HepG2 (cell line): ENCODE measurements around the gene MED12L. TPM values are rescaled to one million over a fixed set of nuclear protein-coding genes. Genes with fewer than 3 reads are reported as not detected.

Experiments used
- ATAC-seq: fragments of 200-7000 bp; cut with Tn5 transposase; 3 replicates; pipeline ENCODE4 v1.9.1; 2020; ENCODE audit warnings: mild to moderate bottlenecking, moderate library complexity
- BruUV-seq: library from RNA; stranded (reverse); fragments of 400-500 nt; replicated peaks from 2 replicates; lab custom pipeline; 2021; lab: Mats Ljungman, UMichigan
- CTCF ChIA-PET: fragments of 300-600 bp; formaldehyde crosslinking; extraction: SDS; loops from one replicate; lab custom pipeline; 2021; ENCODE audit warnings: low total read pairs, inconsistent platforms, low intra/inter-chr PET ratio; lab: Yijun Ruan, JAX
- POLR2A ChIA-PET: fragments of 350-600 bp; sonication (Branson Sonifier 250); formaldehyde crosslinking; loops from one replicate; lab custom pipeline; 2020; ENCODE audit warnings: antibody characterized with exemption, inconsistent platforms; lab: Yijun Ruan, JAX
- DNase-seq: peaks from one replicate; pipeline ENCODE4 v3.0.0-alpha.2; 2015; ENCODE audit warnings: low spot score
- FAIRE-seq: peaks from 3 replicates; lab custom pipeline; 2011; peaks lifted over from hg19 to GRCh38; lab: Jason Lieb, UNC
- H2AFZ ChIP-seq: one replicate; pipeline ENCODE4 v1.6.1; 2011; ENCODE audit warnings: low read length, inconsistent platforms
- H3K27ac ChIP-seq: fragments of 300-600 bp; 3 replicates; pipeline ENCODE4 v1.8.0; 2011; ENCODE audit warnings: mixed run types, mild to moderate bottlenecking, mixed read lengths, low read length, inconsistent platforms; ENCODE audit not compliant: insufficient read depth; ENCODE audit errors: extremely low read length
- H3K27me3 ChIP-seq, 2 experiments: fragments of 200-600 bp in 1 of 2; 2 replicates in 1 of 2; 3 replicates in 1 of 2; pipeline versions ENCODE4 v1.6.0 to v1.8.0; 2011; ENCODE audit warnings: low read length in 2 of 2, mild to moderate bottlenecking in 2 of 2, moderate library complexity in 2 of 2, inconsistent platforms in 1 of 2; ENCODE audit not compliant: insufficient read depth in 2 of 2, control insufficient read depth in 1 of 2
- H3K36me3 ChIP-seq, 2 experiments: fragments of 200-600 bp in 1 of 2; replicated peaks in 1 of 2; 2 replicates in 1 of 2; 3 replicates in 1 of 2; pipeline versions ENCODE4 v1.5.1 to v1.8.0; 2011; ENCODE audit warnings: low read length in 2 of 2, inconsistent platforms in 1 of 2; ENCODE audit not compliant: insufficient read depth in 2 of 2, control insufficient read depth in 1 of 2
- H3K4me1 ChIP-seq: 2 replicates; pipeline ENCODE4 v1.5.1; 2012; ENCODE audit warnings: low read length, inconsistent platforms; ENCODE audit not compliant: insufficient read depth
- H3K4me2 ChIP-seq: 2 replicates; pipeline ENCODE4 v1.6.0; 2011; ENCODE audit warnings: low read depth, low read length, inconsistent platforms
- H3K4me3 ChIP-seq, 3 experiments: fragments of 200-600 bp in 1 of 3; sonication (generic), shearing (Covaris generic) in 1 of 3; replicated peaks in 1 of 3; 2 replicates each; pipeline ENCODE4 v1.5.1; 2011 to 2016; ENCODE audit warnings: low read length in 3 of 3, inconsistent platforms in 2 of 3, low read depth in 2 of 3, mild to moderate bottlenecking in 2 of 3, control low read depth in 1 of 3, mixed read lengths in 1 of 3; ENCODE audit not compliant: insufficient read depth in 1 of 3
- H3K79me2 ChIP-seq: one replicate; pipeline ENCODE4 v1.6.1; 2011; ENCODE audit warnings: low read length, inconsistent platforms; ENCODE audit not compliant: insufficient read depth
- H3K9ac ChIP-seq: 2 replicates; pipeline ENCODE4 v1.6.0; 2011; ENCODE audit warnings: mild to moderate bottlenecking, low read depth, low read length, inconsistent platforms; ENCODE audit not compliant: insufficient read depth
- H3K9me3 ChIP-seq: 2 replicates; pipeline ENCODE4 v1.5.1; 2012; ENCODE audit warnings: mild to moderate bottlenecking, low read length
- H4K20me1 ChIP-seq: 2 replicates; pipeline ENCODE4 v1.6.0; 2011; ENCODE audit warnings: inconsistent platforms, mild to moderate bottlenecking, low read length, moderate library complexity; ENCODE audit not compliant: insufficient read depth
- ATF7 ChIP-seq, 2 experiments: fragments of 450-650 bp in 1 of 2; sonication (generic) in 1 of 2; formaldehyde crosslinking in 1 of 2; IDR thresholded peaks; 2 replicates each; pipeline versions ENCODE4 v1.4.0 to v1.6.1; 2016 to 2020; ENCODE audit warnings: antibody characterized with exemption in 1 of 2, mild to moderate bottlenecking in 1 of 2, missing genetic modification reagents in 1 of 2
- BCL6 ChIP-seq: IDR thresholded peaks from 2 replicates; pipeline ENCODE4 v1.6.1; 2016; ENCODE audit warnings: missing genetic modification reagents, missing compliant biosample characterization
- EED ChIP-seq: sonication (generic); formaldehyde crosslinking; IDR thresholded peaks from 2 replicates; pipeline ENCODE4 v1.5.0; 2020; ENCODE audit warnings: mild to moderate bottlenecking, missing genetic modification reagents
- FOXK2 ChIP-seq: fragments of 450-650 bp; IDR thresholded peaks from 2 replicates; pipeline ENCODE4 v1.6.1; 2016
- GATAD2A ChIP-seq: IDR thresholded peaks from 2 replicates; pipeline ENCODE4 v1.6.1; 2016
- PAF1 ChIP-seq: IDR thresholded peaks from 2 replicates; pipeline ENCODE4 v1.6.1; 2016; ENCODE audit warnings: missing genetic modification reagents, missing compliant biosample characterization
- PLRG1 ChIP-seq: fragments of 450-650 bp; conservative IDR thresholded peaks from 2 replicates; pipeline ENCODE4 v1.6.1; 2016
- RCOR2 ChIP-seq: IDR thresholded peaks from 2 replicates; pipeline ENCODE4 v1.6.1; 2016; ENCODE audit warnings: missing biosample characterization, missing genetic modification reagents
- XRCC5 ChIP-seq: fragments of 200-400 bp; formaldehyde crosslinking; optimal IDR thresholded peaks from 2 replicates; pipeline ENCODE3; 2017; ENCODE audit warnings: mild to moderate bottlenecking, low read length
- ZBTB7B ChIP-seq: sonication (generic); formaldehyde crosslinking; IDR thresholded peaks from 2 replicates; pipeline ENCODE4 v1.4.0; 2020; ENCODE audit warnings: missing genetic modification reagents
- ZNF180 ChIP-seq: sonication (generic); formaldehyde crosslinking; IDR thresholded peaks from 2 replicates; pipeline ENCODE4 v1.4.0; 2020; ENCODE audit warnings: low read depth, missing genetic modification reagents, borderline replicate concordance
- ZNF234 ChIP-seq: sonication (generic); formaldehyde crosslinking; conservative IDR thresholded peaks from 2 replicates; pipeline ENCODE4 v1.5.1; 2020; ENCODE audit warnings: mild to moderate bottlenecking, missing genetic modification reagents
- ZNF850 ChIP-seq: sonication (generic); formaldehyde crosslinking; conservative IDR thresholded peaks from 2 replicates; pipeline ENCODE4 v1.9.0; 2021; ENCODE audit warnings: mild to moderate bottlenecking, missing genetic modification reagents
- ZSCAN20 ChIP-seq: sonication (generic); formaldehyde crosslinking; IDR thresholded peaks from 2 replicates; pipeline ENCODE4 v1.4.0; 2020; ENCODE audit warnings: missing genetic modification reagents, mild to moderate bottlenecking, borderline replicate concordance
- WGBS: methylation state at CpG from one replicate; pipeline ENCODE4 v1.1.6; 2017; ENCODE audit warnings: low lambda C conversion rate; 5-methylcytosine and 5-hydroxymethylcytosine counted together
- in situ Hi-C: cut with HindIII; loops from 2 replicates; pipeline ENCODE4 v1.10.0; 2017; ENCODE audit warnings: low pct_unique_long_range_greater_than_20kb; ENCODE audit not compliant: extremely low pct_ligation_motif_present
- intact Hi-C: fragments of 100-400 bp; cut with micrococcal nuclease; formaldehyde crosslinking; loops from one replicate; pipeline ENCODE4 v1.10.0; 2022; ENCODE audit not compliant: unreplicated experiment
- polyA plus RNA-seq, 8 experiments: library from polyadenylated mRNA; depleted of rRNA in 3 of 8; stranded (reverse) in 7 of 8; unstranded in 1 of 8; fragments of >200 nt; fragmentation: Illumina TruSeq in 4 of 8; extraction: Trizol in 4 of 8; gene quantifications; 2 replicates each; pipeline versions ENCODE4 v1.2.1 to v1.2.3, GENCODE V29; 2011 to 2016; ENCODE audit warnings: low read depth in 4 of 8, missing spikeins in 1 of 8, mixed read lengths in 1 of 8; ENCODE audit not compliant: insufficient read depth in 1 of 8
- total RNA-seq, 5 experiments: library from RNA; depleted of rRNA; stranded (reverse); fragments of >200 nt; fragmentation: Illumina TruSeq; extraction: Trizol; gene quantifications; 2 replicates each; pipeline ENCODE4 v1.2.3, GENCODE V29; 2016; ENCODE audit warnings: low read depth in 1 of 5
- TF ChIP-seq, protein P1 (sequence below): sonication (generic); formaldehyde crosslinking; IDR thresholded peaks from 2 replicates; pipeline ENCODE4 v1.5.0; 2020; ENCODE audit warnings: missing genetic modification reagents
- TF ChIP-seq, protein P2 (sequence below): sonication (generic); formaldehyde crosslinking; IDR thresholded peaks from 2 replicates; pipeline ENCODE4 v1.4.0; 2020; ENCODE audit warnings: missing genetic modification reagents; ENCODE audit errors: not compliant biosample characterization
- TF ChIP-seq, protein P3 (sequence below): sonication (generic); formaldehyde crosslinking; IDR thresholded peaks from 2 replicates; pipeline ENCODE4 v1.5.0; 2020; ENCODE audit warnings: mild to moderate bottlenecking, missing genetic modification reagents
- TF ChIP-seq, protein P4 (sequence below): sonication (generic); formaldehyde crosslinking; IDR thresholded peaks from 2 replicates; pipeline ENCODE4 v1.4.0; 2020; ENCODE audit warnings: missing genetic modification reagents

The MED12L gene
- total and polyA plus RNA-seq, 2 of the 13 experiments (the other 11 are each of a cell fraction or from before 2014, with no cell fraction given), result 0.07 to 0.64 TPM

DNA sequence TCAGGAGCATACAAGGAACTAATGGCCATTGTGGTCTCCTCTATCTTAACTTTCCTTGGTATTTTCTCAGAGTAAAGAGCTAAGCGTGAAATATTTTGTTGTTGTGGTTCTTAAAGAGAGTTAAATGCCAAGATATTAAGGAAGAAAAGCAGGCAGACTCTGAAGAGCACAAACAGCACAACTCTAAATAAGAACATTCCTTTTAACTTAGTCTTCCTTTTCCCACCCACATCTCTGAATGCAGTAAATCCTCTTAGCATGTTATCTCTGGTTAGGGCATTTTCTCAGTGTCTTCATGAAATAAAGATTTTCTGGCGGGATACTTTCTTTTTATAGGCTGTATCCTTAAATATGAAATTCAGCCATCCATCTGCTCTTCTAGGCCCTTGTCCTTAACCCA lies 229.7 kb downstream of the MED12L start:
- Histone ChIP-seq H3K27ac (no peak overlapping the region), H2AFZ (no peak overlapping the region), H3K36me3 (no peaks in the 10 kb centered on the region), H3K27me3 (no peaks in the 10 kb centered on the region), H3K79me2 (no peaks in the 10 kb centered on the region), H4K20me1 (no peaks in the 10 kb centered on the region), H3K4me1 (no peaks in the 10 kb centered on the region), H3K9ac (no peak overlapping the region), H3K4me2 (no peak overlapping the region), H3K9me3 (no peaks in the 10 kb centered on the region), H3K4me3 (no peak overlapping the region)
- intact Hi-C loops, result no loop called here
- BruUV-seq, result no TSS peak
- TF ChIP-seq ATF7 (IDR thresholded peaks at IDR 0.05) (no peak), ATF7 (CRISPR knock-in tag; IDR thresholded peaks at IDR 0.05) (no peak), PAF1 (CRISPR knock-in tag) (no peak), ZNF234 (CRISPR knock-in tag) (no peak), FOXK2 (no peak), ZBTB7B (CRISPR knock-in tag) (no peak), EED (CRISPR knock-in tag) (no peak), GATAD2A (CRISPR knock-in tag) (no peak), RCOR2 (CRISPR knock-in tag) (no peak), BCL6 (CRISPR knock-in tag) (no peak), PLRG1 (no peak), XRCC5 (no peak), ZNF850 (CRISPR knock-in tag) (no peak), ZSCAN20 (CRISPR knock-in tag) (no peak), ZNF180 (no peak)
- TF ChIP-seq, protein P1, sequence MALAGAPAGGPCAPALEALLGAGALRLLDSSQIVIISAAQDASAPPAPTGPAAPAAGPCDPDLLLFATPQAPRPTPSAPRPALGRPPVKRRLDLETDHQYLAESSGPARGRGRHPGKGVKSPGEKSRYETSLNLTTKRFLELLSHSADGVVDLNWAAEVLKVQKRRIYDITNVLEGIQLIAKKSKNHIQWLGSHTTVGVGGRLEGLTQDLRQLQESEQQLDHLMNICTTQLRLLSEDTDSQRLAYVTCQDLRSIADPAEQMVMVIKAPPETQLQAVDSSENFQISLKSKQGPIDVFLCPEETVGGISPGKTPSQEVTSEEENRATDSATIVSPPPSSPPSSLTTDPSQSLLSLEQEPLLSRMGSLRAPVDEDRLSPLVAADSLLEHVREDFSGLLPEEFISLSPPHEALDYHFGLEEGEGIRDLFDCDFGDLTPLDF (CRISPR knock-in tag), result no peak
- TF ChIP-seq, protein P2, sequence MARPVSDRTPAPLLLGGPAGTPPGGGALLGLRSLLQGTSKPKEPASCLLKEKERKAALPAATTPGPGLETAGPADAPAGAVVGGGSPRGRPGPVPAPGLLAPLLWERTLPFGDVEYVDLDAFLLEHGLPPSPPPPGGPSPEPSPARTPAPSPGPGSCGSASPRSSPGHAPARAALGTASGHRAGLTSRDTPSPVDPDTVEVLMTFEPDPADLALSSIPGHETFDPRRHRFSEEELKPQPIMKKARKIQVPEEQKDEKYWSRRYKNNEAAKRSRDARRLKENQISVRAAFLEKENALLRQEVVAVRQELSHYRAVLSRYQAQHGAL, result no peak
- TF ChIP-seq, protein P3, sequence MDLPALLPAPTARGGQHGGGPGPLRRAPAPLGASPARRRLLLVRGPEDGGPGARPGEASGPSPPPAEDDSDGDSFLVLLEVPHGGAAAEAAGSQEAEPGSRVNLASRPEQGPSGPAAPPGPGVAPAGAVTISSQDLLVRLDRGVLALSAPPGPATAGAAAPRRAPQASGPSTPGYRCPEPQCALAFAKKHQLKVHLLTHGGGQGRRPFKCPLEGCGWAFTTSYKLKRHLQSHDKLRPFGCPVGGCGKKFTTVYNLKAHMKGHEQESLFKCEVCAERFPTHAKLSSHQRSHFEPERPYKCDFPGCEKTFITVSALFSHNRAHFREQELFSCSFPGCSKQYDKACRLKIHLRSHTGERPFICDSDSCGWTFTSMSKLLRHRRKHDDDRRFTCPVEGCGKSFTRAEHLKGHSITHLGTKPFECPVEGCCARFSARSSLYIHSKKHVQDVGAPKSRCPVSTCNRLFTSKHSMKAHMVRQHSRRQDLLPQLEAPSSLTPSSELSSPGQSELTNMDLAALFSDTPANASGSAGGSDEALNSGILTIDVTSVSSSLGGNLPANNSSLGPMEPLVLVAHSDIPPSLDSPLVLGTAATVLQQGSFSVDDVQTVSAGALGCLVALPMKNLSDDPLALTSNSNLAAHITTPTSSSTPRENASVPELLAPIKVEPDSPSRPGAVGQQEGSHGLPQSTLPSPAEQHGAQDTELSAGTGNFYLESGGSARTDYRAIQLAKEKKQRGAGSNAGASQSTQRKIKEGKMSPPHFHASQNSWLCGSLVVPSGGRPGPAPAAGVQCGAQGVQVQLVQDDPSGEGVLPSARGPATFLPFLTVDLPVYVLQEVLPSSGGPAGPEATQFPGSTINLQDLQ (CRISPR knock-in tag), result no peak
- TF ChIP-seq, protein P4, sequence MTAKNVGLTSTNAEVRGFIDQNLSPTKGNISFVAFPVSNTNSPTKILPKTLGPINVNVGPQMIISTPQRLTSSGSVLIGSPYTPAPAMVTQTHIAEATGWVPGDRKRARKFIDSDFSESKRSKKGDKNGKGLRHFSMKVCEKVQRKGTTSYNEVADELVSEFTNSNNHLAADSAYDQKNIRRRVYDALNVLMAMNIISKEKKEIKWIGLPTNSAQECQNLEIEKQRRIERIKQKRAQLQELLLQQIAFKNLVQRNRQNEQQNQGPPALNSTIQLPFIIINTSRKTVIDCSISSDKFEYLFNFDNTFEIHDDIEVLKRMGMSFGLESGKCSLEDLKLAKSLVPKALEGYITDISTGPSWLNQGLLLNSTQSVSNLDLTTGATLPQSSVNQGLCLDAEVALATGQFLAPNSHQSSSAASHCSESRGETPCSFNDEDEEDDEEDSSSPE, result no peak
- in situ Hi-C loops, result no loop called here
- WGBS, result 50% methylated on average over 2 of the region's 2 CpGs
- ChIA-PET POLR2A (no interaction called here), CTCF (no interaction called here)
- no peak for FAIRE-seq
- DNase-seq, result no peak
- no peak for ATAC-seq
